Activated gamma-delta T cell treated with anti-CD3 and anti-CD28 coated beads, Interleukin-2, amount 50 U/mL, for 16 hours (primary cell): Measurements from ENCODE around the gene MEGF11.

Experiments
- DNase-seq: peaks from one replicate; pipeline ENCODE4 v3.0.0-alpha.2; 2020; ENCODE audit warnings: low read depth

MEGF11 gene

DNA sequence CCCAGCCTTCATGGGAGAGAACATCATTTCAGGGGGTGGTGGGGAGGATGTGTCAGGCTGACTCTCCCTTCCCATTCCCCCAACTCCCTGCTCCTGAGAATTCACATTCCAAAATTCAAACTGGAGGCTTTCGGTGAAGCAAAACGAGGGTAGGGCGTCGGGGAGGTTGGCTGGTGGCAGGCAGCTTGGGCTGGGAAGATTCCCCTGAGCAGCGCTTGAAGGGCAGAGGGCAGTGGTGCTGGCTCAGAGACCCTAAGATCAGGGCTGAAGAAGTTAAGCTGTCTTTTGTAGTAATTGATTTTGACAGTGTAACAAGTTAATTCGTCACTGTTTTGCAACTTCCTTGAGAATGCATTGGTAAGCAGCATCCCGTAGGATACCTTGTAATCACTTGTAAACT, 196.5 kb downstream of the MEGF11 start:
- DNase-seq: no peak

DNA sequence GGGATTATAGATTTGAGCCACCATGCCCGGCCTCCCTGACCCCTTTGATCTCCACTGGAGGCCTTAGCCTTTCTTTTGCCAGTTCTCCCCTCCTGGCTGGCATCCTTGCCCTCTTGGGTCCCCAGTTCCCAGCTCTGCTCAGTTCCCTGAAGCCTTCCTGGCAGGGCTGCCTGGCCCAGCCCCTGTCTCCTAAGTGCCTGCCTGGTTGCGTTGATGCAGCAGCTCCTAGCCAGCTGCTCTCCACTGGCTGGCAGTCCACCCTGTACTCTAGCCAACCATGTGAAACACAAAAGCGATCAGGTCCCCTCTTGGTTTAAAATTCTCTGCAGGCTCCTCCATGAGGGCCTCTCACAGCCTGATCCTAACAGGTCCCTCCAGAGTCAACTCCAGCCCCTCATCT, 199.6 kb downstream of the MEGF11 start:
- no peak for DNase-seq

DNA sequence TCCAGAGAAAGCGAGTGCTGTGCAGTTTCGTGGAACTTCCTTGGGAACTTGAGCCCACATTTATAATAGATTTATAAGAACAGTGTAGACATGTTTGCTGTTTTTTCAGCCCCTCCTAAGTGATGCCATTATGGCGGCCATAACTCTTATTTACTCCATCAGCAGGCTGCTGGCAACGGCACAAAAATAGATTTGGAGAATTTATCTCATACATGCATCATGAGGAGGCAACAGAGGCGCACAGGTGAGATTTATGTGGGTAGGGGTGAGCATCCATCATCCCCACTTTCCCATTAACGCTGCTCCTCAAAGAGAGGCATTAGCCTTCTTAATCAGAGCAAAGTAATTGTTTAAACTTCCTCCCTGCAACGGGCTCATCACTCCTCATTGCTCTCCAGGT, 201.7 kb downstream of the MEGF11 start:
- DNase-seq: no peak

DNA sequence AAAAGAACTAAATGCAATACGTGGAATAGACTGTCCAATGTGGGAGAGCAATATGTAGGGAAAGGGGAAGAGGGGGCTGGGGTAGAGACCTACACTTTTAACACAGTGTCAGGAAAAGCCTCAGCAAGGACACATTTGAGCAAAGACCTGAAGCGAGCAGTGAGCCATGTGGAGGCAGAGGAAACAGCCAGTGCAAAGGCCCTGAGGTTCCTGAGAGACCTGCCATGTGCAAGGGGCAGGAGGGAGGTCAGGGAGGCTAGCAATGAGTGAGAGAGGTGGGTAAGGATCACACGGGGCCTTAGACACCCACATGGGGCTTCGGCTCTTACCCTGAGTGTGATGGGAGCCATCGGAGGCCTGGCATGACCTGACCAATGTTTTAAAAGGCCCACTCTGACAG, 203.3 kb downstream of the MEGF11 start:
- DNase-seq: no peak

DNA sequence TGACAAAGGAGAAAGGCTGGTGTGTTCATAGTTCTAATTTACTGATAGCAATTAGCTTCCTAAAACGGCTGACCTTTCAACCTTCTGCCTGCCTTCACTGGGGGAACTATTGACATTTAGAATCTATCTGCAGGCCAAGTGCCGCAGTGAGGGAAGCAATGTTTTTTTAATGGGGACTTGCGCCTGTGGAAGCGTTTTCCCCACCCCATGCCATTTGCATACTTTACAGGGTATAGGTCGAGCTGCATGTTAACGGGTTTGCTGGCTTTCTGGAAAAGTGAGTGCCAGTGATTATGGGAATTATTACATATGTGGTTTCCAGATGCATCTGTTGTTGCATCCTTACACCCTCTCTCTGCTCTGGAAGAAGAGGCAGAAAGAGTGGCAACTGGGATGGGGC, 204.2 kb downstream of the MEGF11 start:
- no peak for DNase-seq

DNA sequence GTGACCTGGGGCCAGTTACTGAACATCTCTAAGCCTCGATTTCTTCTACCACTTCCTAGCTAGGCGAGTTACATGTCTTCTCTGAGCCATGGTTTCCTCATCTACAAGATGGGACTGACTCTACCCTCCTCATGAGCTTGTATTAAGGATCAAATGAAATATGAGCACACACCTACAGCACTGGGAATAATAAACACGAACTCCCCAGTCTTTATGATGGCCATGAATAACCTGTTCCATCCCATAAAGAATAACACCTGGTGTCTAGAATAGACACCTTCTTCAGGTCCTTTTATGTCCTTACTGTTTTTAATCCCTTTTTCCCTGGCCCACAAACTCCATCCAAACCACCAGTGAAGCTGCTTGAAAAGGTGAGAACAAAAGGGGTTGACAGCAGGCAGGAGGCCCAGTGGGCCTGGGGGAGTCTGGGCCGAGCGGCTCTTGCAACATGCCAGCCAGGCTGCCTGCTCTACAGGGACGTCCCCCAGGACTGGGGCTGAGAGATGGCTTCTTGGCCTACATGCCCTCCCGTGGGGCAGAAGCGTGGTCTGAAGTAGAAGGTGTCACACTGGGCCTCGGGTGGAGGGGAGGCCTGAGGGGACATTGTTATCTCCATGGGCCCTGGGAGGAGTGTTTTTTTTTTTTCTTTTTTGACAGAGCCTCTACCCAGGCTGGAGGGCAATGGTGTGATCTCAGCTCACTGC, 206.1 kb downstream of the MEGF11 start:
- DNase-seq: no peak

DNA sequence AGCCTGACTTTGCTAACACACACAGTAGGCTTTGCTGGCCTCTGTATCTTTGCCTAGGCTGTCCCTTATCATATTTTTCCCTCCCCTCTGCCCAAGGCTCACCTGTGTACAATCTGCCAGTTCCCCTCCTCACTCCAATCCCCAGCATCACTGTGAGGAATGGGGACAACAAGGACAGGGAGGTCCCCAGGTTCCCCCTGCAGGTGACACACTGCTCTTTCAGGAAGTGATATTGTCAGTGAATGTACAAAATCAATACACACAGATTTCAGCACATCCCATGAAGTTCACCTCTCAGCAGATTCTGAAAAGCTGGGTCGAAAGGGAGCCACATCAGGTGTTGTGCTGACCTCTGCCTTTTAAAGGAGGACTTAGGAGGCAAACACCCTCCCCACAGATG, 206.8 kb downstream of the MEGF11 start:
- DNase-seq: no peak

DNA sequence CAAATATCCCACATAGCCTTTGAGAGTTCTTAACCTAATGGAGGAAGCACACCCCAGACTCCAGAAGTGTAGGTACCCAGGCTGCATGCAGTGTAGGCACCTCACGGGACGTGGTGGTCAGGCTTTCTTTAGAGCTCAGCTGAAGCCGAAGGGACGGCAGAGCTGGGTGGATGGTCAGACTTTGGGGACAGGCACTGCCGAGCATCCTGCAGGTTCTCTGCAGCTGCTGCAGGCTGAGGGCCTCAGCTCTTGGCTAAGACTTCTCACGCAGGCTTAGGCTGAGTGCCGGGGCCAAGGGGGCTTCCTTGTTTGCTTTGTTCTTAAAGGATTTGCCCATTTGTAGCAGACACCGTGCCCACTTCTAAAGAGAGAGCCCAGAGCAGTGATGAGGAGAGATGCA, 207.2 kb downstream of the MEGF11 start:
- no peak for DNase-seq

DNA sequence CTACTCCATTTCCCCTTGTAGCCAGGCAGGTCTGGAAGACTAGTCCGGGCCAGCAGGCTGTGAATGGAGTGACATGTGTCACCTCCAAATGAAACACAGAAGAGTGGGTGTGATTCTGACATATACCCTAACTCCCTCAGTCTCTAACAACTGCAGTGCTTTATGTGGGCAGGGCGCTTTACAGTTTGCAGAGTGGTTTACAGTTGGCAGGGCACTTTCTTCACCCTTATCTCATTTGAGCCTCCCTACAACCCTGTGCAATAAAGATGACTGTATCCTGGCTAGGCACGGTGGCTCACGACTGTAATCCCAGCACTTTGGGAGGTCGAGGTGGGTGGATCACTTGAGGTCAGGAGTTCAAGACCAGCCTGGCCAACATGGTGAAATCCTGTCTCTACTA, 208.0 kb downstream of the MEGF11 start:
- no peak for DNase-seq

DNA sequence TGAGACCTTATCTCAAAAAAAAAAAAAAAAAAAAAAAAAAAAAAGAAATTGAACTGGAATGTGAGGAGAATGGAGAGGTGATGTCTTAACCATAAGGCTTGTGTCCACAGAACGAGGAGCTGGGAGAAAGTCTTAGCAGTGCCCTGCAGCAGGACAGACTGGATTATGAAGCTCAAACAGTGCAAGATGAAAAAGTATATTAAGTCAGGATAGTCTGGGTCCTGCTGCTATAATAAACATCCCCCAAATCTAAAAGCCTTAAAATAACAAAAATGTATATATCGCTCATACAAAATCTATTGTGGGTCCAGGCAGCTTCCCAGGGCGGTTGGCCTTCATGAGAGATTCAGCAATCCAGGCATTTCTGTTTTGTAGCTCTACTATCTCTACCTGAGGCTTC, 208.7 kb downstream of the MEGF11 start:
- no peak for DNase-seq

DNA sequence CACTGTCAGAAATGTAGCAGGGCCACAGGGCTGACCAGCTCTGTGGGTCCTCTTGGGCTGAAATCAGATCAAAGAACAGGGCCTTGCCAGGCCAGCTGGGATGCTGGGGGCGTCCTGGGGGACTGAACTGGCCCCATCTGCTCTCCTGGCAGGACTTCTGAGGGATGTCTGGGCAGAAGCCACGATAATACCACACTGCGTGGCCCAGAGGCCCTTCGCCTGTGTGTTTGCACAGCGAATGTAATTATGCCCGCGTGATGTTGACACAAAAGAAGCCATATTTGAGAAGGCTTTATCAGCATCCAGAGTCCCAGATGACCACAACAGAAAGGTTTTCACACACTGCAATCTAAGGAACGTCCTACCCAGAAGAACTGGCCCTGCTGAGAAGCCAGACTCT, 210.3 kb downstream of the MEGF11 start:
- DNase-seq: no peak

DNA sequence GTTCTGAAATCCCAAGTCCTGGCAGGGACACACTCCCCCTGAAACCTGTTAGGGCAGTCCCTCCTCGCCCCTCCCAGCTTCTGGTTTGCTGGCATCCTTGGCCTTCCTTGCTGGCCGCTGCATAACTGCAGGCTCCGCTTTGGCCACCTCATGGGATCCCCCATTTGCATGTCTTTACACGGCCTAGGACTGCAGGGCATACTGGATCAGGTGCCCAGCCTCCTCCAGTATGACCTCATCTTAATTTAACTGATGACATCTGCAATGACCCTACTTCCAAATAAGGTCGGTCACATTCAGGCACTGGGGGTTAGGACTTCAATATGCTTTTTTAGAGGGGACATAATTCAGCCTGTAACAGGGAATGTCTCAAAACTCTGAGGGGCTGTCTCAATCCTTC, 210.9 kb downstream of the MEGF11 start:
- no peak for DNase-seq

DNA sequence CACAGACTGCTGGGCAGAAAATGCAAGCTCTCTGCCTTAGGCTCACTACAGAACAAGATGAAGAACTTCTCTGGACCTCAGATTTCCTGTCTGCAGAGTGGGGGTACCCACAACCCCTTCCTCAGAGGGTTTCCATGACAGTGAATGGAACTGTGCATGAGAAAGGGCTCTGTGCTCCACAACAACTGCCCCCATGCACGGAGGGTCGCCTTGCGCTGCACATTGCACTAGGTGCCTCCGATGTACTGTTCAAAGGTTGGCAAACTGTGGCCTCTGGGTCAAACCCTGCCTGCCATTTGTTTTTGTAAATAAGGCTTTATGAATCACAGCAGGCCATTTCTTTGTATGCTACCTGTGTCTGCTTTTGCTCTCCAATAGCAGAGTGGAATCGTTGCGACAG, 212.3 kb downstream of the MEGF11 start:
- no peak for DNase-seq

DNA sequence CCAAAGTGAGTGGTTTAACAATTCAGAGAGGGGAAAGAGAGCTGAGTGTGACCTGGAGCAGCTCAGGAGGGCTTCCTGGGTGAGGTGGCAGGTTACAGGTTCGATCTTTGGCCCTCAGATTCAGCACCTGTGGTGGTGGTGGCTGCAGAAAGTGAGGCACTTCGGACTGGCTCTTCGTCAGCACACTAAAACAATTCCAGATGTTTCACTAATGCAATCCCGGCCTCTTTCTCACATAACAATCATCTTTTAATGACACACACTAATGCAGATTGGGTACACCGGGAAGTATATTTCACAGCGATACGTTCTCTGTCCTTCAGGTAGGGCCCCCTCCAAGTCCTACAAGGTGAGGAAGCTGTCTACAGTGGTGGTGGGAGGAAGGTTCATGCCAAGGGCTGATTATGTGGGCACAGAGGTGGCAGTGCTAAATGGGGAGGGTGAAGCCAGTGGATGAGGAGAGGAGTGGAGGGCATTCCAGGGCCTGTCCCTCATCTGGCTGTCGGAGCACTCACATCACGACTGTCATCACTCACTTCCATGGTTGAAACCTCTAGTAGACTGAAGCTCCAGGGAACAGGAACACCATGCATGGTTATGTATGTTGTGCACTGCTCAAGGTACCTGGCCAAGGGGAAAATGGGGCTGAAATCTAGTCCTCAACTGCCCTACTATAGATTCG, 213.2 kb downstream of the MEGF11 start:
- no peak for DNase-seq

DNA sequence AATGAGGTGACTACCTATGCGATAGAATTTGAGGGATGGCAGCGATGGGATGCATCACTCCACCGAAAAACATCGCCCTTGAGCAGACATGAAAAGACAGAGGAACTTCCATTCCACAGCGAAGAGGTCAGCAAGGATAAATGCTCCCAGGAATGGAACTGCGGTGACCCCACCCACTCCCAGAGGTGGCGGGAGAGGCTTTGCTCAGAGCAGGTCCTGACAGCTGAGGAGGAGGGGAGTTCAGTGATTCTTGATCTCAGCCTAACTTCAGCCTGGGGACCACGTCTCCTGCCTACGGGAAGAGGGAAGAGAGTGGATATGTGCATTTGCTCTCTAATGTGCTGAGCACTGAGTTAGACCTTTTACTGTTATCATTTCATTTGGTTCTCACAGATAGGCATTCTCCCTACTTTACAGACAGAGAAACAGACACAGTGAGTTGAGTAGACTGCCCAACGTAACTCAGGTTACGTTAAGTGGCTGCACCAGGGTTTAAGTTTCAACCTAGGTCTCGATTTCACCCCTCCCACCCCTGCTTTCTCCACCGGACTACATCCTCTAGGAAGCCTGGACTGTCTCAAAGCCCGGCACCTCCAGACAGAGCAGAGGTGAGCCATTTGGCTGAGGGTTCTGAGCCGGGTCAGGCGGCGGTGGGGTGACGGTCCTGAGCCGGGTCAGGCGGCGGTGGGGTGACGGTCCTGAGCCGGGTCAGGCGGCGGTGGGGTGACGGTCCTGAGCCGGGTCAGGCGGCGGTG, 214.3 kb downstream of the MEGF11 start:
- no peak for DNase-seq

DNA sequence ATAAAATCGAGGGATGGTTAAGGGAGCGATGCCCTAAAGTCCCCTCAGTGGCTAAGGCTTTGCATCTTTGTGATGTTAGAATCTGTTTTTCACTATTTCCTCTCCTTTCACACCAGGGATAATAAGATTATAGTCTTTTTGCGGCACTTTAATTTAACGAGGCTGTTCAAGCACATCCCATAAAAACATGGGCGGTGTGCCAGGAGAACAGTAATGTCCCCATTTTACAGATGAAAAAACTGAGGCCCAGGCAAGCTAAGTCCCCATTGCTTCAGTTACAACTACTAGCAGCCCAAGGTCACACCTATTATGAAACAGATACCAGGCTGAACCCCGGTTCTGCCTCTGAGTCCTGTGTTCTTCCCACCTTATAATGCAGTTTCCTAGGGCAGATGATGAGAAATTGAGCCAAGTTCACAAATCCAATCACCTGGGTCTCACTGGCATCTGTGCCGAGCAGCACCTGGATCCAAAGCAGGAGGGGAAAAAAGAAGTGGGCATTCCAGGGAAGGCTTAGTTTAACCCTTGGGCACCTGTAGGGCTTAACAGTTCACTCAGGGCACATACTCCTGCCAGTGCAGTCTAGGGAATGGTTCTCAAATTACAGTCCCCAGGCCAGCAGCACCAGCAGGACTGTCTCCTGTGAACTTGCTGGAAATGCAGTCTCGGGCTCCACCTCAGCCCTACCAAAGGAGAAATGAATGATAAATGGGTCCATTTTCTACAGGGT, 215.0 kb downstream of the MEGF11 start:
- DNase-seq: no peak

DNA sequence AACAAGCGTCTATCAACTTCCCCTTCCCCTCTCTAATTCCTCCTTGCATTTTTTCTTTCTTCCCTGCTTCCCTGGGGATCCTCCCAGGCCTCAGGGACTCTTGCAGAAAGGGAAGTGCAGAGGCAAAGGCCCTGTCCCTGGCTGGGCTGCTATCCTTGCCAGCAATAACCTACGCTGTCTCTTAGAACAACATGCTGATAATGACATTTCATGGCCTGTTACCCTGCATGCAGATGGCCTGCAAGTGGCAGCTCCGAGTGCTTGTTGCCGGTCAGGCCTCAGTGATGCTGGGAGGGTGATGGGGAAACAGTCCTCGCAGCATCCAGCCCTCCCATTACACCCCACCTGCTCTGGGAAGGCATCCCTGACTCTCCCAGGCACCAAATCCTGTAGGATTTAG, 216.7 kb downstream of the MEGF11 start:
- no peak for DNase-seq

DNA sequence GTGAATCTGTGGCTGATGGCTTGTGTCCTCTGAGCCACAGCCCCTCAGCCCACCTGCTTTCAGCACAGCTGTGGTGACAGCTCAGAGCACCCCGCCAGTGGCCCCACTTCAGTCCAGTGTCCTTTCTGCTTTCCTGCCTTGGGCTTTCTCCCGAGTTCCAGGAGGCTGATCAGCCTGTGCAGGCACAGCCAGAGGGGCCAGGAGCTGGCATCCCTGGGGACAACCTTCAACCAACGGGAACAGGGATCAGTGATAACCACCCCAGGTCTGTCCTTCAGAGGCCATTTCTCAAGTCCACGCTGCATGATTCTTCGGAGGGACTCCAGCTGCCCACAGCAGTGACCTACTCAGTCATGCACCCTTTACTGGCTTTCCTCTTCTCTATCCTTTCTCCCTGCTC, 217.6 kb downstream of the MEGF11 start:
- DNase-seq: no peak

DNA sequence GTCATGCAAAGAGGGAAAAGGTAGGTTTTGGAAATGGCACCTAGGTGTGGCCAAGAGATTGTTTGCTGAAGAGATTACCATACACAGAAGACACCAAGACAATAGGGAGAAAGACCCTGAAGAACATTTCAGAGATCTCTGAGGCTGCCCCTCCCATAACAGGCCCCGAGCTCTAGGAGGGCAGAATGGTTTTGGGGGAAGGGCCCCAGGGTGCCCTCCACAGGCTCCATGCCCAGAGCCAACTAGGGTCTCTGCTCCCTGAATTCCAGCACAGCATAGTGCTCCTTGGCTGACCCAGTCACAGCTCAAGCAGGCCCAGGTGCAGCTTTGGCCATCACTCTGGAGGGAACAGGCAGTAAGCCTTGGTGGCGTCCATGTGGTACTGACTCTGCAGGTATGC, 220.4 kb downstream of the MEGF11 start:
- no peak for DNase-seq

DNA sequence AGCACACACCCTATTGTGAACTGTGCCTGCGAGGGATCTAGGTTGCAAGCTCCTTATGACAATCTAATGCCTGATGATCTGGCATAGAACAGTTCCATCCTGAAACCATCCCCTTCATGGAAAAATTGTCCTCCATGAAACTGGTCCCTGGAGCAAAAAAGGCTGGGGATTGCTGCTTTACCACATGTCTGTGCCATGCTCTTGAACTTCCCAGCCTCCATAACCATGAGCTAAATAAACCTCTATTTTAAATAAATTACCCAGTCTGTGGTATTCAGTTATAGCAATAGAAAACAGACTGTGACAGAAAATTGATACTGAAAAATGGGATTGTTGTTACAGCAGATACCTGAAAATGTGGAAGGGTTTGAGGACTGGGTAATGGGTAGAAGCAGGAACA, 221.5 kb downstream of the MEGF11 start:
- no peak for DNase-seq

DNA sequence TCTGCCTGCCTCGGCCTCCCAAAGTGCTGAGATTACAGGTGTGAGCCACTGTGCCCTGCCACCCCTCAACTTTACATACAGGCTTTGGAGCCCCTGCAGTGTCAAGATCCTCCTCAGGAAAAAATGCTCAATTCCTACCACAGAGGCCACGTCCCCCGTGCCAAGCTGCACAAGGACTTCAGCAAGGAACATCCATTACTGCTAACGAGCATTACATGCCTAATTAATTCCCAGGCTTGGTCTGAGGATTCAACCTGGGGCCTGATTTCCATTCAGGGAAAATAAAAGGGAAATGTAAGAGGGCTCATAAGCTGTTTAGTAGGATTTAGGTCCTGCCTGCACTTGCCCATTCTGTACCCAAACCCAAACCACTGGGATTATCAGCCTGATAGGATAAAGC, 222.9 kb downstream of the MEGF11 start:
- no peak for DNase-seq

DNA sequence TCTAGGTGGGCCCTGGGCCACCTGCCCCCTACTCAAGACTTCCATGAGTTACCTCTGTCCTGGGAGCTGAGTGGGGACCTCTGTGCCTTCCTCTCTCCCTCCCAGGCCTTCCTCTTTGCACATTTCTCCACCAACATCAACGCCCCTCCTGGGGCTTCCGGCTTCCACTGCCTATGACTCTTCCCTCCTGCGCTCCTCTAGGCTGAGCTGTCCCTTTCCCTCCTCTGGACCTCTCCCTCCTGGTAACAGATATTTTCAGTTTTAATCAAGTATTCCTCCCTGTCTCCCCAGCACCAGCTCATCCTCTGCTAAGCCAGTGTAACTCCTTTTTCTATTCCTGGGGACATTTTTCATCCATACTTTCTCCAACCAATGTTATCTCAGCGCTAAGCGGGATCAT, 223.9 kb downstream of the MEGF11 start:
- DNase-seq: no peak
